GM12874 (cell line): ENCODE measurements around the gene GLS2.

Experiments
- TF ChIP-seq, protein P1 (sequence below): IDR thresholded peaks from 2 replicates; pipeline ENCODE4 v1.5.1; 2011; ENCODE audit warnings: low read depth, mild to moderate bottlenecking, control low read depth, low read length, moderate library complexity; ENCODE audit not compliant: insufficient read depth

GLS2 gene

GRCh38 chr12:56461235-56462159 is 26.5 kb downstream of the GLS2 start:
- TF ChIP-seq, protein P1, sequence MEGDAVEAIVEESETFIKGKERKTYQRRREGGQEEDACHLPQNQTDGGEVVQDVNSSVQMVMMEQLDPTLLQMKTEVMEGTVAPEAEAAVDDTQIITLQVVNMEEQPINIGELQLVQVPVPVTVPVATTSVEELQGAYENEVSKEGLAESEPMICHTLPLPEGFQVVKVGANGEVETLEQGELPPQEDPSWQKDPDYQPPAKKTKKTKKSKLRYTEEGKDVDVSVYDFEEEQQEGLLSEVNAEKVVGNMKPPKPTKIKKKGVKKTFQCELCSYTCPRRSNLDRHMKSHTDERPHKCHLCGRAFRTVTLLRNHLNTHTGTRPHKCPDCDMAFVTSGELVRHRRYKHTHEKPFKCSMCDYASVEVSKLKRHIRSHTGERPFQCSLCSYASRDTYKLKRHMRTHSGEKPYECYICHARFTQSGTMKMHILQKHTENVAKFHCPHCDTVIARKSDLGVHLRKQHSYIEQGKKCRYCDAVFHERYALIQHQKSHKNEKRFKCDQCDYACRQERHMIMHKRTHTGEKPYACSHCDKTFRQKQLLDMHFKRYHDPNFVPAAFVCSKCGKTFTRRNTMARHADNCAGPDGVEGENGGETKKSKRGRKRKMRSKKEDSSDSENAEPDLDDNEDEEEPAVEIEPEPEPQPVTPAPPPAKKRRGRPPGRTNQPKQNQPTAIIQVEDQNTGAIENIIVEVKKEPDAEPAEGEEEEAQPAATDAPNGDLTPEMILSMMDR = no peak

GRCh38 chr12:56457817-56458216 is 30.1 kb downstream of the GLS2 start:
- TF ChIP-seq, protein P1 = no peak

DNA sequence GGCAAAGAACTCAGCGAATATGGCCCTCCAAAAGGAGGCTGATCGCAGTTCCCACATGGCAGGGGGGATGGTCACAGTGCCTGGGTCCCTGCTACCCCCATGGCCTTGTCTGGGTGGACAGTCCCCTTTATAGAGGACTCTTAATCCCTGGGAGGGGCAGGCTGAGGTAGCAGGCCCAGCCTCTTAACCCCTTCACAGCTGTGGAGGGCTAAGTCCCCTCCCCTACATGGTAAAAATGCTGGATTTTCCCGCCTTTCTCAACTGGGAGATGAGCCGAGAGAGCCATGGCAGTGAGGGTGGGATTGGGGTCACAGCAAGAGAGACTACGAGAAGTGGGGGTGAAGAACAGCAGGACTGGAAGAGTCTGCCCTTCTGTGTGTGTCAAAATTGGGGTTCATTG is 33.4 kb downstream of the GLS2 start, which contains the start of gene MIP:
TSS of gene MIP (minus strand) at position 101 of the 400 bp plus-strand sequence. CDS start at position 57, 44 bp downstream.
- TF ChIP-seq, protein P1 = no peak

- TF ChIP-seq, protein P1 = no peak
Measured at GRCh38 chr12:56451147-56451546, 36.8 kb downstream of the GLS2 start.

DNA sequence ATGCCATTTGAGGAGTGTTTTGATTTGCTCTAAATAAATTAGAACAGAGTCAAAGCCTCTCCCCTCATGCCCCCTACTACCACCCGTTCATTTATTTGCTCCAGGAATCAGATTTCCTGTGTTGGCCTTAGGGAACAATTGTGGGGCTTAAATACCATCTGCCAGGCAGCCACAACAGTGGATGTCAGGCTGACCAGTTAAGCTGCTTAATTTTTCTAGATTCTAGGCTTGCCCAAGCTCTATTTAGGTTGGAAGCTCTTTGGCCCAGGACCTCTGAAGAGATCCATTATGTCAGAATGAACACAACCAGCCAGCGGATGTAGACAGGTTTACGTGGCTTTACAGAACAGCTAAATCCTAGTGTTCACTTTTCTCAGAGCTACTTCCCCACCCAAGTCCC is 37.7 kb downstream of the GLS2 start:
- TF ChIP-seq, protein P1 = no peak

DNA sequence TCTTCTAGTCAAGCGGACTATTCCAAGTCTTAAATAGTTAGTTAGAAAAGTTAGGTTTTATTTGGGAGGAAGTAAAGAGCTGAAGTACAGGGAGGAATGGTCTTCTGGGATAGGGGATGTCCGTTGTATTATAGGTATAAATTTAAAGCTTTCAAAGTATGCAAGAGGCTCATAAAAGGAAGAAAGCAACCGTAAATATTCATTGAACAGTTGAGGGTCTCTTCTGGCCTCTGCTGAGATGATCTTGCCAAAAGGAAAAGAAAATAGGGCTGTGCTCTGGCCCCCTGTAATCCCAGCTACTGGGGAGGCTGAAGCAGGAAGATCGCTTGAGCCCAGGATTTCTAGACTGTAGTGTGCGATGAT is 38.4 kb downstream of the GLS2 start:
- TF ChIP-seq, protein P1 = no peak

DNA sequence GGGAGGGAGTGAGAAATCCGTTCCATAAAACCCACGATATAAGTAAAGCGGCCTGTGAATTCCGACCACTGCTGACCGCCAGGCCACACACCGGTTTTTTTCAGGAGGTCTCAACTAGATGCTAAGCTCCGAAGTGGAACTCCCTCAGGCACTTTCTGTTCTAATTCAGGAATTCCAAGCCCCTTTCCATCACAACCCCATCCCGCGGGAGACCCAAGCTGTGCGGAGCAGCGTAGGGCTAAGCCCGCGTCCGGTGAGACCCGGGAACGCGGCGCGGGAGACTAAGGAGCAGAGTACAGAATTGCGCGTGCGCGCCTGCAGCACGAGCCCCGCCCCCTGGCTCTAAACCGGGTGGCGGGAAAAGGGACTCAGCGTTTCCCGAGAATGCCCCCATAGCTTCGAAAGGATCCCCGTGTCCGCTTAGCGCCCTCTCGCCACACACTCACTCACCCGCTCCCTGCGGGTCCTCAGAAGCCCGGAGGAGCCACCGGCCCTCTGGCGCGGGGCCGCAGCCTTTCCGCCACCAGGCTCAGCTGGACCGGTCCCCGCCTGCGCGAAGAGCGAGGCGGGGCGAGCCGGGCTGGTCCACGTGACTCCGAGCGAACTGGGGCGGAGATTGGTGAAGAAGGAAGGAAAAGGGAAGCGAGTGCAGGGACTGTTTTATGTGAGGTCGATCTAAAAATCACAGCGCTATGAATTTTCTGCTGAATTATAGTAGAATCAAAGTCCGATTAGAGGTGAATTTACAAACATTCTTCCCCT is 38.9 kb downstream of the GLS2 start, which contains the start of gene TIMELESS:
TSS of gene TIMELESS (minus strand) at position 567 of the 762 bp plus-strand sequence. CDS start 15,256 bp downstream, outside the sequence.
- TF ChIP-seq, protein P1 = no peak
